OCI-LY3 (cell line): Measurements from ENCODE around the gene SCLY.

Experiments
- H2AFZ ChIP-seq: fragments of 200-600, 300-600 bp; shearing (Covaris generic); 2 replicates; pipeline ENCODE4 v1.6.0; 2014; ENCODE audit warnings: antibody characterized with exemption, low read depth, low read length
- H3K27ac ChIP-seq: fragments of 200-600, 300-600 bp; sonication (generic); 2 replicates; pipeline ENCODE4 v1.5.1; 2014; ENCODE audit warnings: mild to moderate bottlenecking, low read length, moderate library complexity, mixed read lengths
- H3K27me3 ChIP-seq: fragments of 200-600, 300-600 bp; sonication (generic); 2 replicates; pipeline ENCODE4 v1.6.1; 2014; ENCODE audit warnings: low read depth, low read length, mixed read lengths
- H3K36me3 ChIP-seq: fragments of 200-600, 300-600 bp; sonication (generic); replicated peaks from 2 replicates; pipeline ENCODE3; 2014; ENCODE audit warnings: low read depth, low read length, mixed read lengths
- H3K4me1 ChIP-seq: fragments of 300-600, 200-600 bp; sonication (generic); 2 replicates; pipeline ENCODE4 v1.6.1; 2014; ENCODE audit warnings: low read length, mixed read lengths
- H3K4me2 ChIP-seq: fragments of 200-600, 300-600 bp; sonication (generic); 2 replicates; pipeline ENCODE4 v1.6.1; 2014; ENCODE audit warnings: low read length, mixed read lengths
- H3K4me3 ChIP-seq: fragments of 300-600, 200-600 bp; sonication (generic); 2 replicates; pipeline ENCODE4 v1.5.1; 2014; ENCODE audit warnings: antibody characterized with exemption, mild to moderate bottlenecking, low read length, moderate library complexity
- H3K79me2 ChIP-seq: fragments of 300-600, 200-600 bp; shearing (Covaris generic); 2 replicates; pipeline ENCODE4 v1.6.1; 2014; ENCODE audit warnings: mild to moderate bottlenecking, low read length, mixed read lengths
- H3K9ac ChIP-seq: fragments of 300-600, 200-600 bp; shearing (Covaris generic); 2 replicates; pipeline ENCODE4 v1.6.0; 2014; ENCODE audit warnings: mild to moderate bottlenecking, low read length, moderate library complexity
- H3K9me3 ChIP-seq: fragments of 200-600, 300-600 bp; shearing (Covaris generic); 2 replicates; pipeline ENCODE4 v1.6.1; 2014; ENCODE audit warnings: low read length, mixed read lengths; ENCODE audit not compliant: insufficient read depth
- H4K20me1 ChIP-seq: fragments of 200-600, 300-600 bp; sonication (generic); 2 replicates; pipeline ENCODE4 v1.6.1; 2016; ENCODE audit warnings: low read length, mixed read lengths; ENCODE audit not compliant: insufficient read depth
- CTCF ChIP-seq: fragments of 200-600, 300-600 bp; sonication (generic); IDR thresholded peaks from 2 replicates; pipeline ENCODE4 v1.5.1; 2014; ENCODE audit warnings: antibody characterized with exemption, low read length, low read depth
- EZH2phosphoT487 ChIP-seq: fragments of 200-600 bp; shearing (Covaris generic); IDR thresholded peaks from 2 replicates; pipeline ENCODE4 v1.6.1; 2018; ENCODE audit warnings: antibody characterized with exemption, mixed run types, low read depth

SCLY gene

GRCh38 chr2:238095143-238095542 is 34.3 kb downstream of the SCLY start:
- H3K4me1 ChIP-seq, result peaks cover 12% of the 10 kb centered on the region
- no peaks in the 10 kb centered on the region for H3K79me2 ChIP-seq

GRCh38 chr2:238096311-238097011 is 35.7 kb downstream of the SCLY start:
- Histone ChIP-seq H3K9ac (no peak overlapping the region), H3K4me3 (no peak overlapping the region), H3K4me2 (no peak overlapping the region), H3K79me2 (no peaks in the 10 kb centered on the region), H4K20me1 (no peaks in the 10 kb centered on the region), H2AFZ (no peak overlapping the region), H3K4me1 (peaks cover 12% of the 10 kb centered on the region), H3K27ac (no peak overlapping the region), H3K9me3 (no peaks in the 10 kb centered on the region), H3K27me3 (no peaks in the 10 kb centered on the region), H3K36me3 (no peaks in the 10 kb centered on the region)
- TF ChIP-seq CTCF, result no peak
- no peak for TF ChIP-seq EZH2phosphoT487

More at GRCh38 chr2:238095143-238095542, 34.3 kb downstream of the SCLY start:
- Histone ChIP-seq H3K4me2 (no peak overlapping the region), H3K9me3 (no peaks in the 10 kb centered on the region), H3K36me3 (no peaks in the 10 kb centered on the region), H3K27me3 (no peaks in the 10 kb centered on the region), H4K20me1 (no peaks in the 10 kb centered on the region), H3K4me3 (no peak overlapping the region), H2AFZ (no peak overlapping the region), H3K9ac (no peak overlapping the region), H3K27ac (no peak overlapping the region)
- TF ChIP-seq CTCF (no peak), EZH2phosphoT487 (no peak)

GRCh38 chr2:238097201-238097987 is 36.6 kb downstream of the SCLY start:
- Histone ChIP-seq H3K27ac (no peak overlapping the region), H2AFZ (no peak overlapping the region), H3K9me3 (no peaks in the 10 kb centered on the region), H3K4me2 (no peak overlapping the region), H3K4me3 (no peak overlapping the region), H3K9ac (no peak overlapping the region), H3K27me3 (no peaks in the 10 kb centered on the region), H3K4me1 (peaks cover 12% of the 10 kb centered on the region), H4K20me1 (no peaks in the 10 kb centered on the region), H3K79me2 (no peaks in the 10 kb centered on the region), H3K36me3 (no peaks in the 10 kb centered on the region)
- TF ChIP-seq EZH2phosphoT487, result no peak

GRCh38 chr2:238097988-238098871 is 37.4 kb downstream of the SCLY start:
- H3K27ac ChIP-seq, result no peak overlapping the region
- H3K27me3 ChIP-seq, result no peaks in the 10 kb centered on the region
- no peaks in the 10 kb centered on the region for H3K9me3 ChIP-seq
- TF ChIP-seq CTCF, result no peak
- no peak for TF ChIP-seq EZH2phosphoT487
- peaks cover 12% of the 10 kb centered on the region for H3K4me1 ChIP-seq
- H3K36me3 ChIP-seq, result no peaks in the 10 kb centered on the region
- H3K4me2 ChIP-seq, result peak overlapping the region; percentile 62
- H3K79me2 ChIP-seq, result no peaks in the 10 kb centered on the region
- H2AFZ ChIP-seq, result no peak overlapping the region
- peak overlapping the region; percentile 9; the same call in 1 of the 2 replicates for H3K9ac ChIP-seq
- H3K4me3 ChIP-seq, result peak overlapping the region; percentile 52
- H4K20me1 ChIP-seq, result no peaks in the 10 kb centered on the region
